Panc1 (cell line): ENCODE data around the gene SLC35E2B. TPM values are rescaled to one million over a fixed set of nuclear protein-coding genes. Genes with fewer than 3 reads are reported as not detected.

Source experiments
- ATAC-seq: fragments of 200-7000 bp; cut with Tn5 transposase; 2 replicates; pipeline ENCODE4 v1.9.1; 2020; ENCODE audit warnings: mild to moderate bottlenecking, moderate library complexity
- BruUV-seq: library from RNA; stranded (reverse); fragments of 400-500 nt; replicated peaks from 2 replicates; lab custom pipeline; 2021; lab: Mats Ljungman, UMichigan
- CTCF ChIA-PET: fragments of 300-600 bp; sonication (Branson Sonifier 250); formaldehyde crosslinking; loops from one replicate; lab custom pipeline; 2022; ENCODE audit warnings: antibody characterized with exemption; lab: Charles Lee
- POLR2A ChIA-PET: fragments of 300-600 bp; sonication (Branson Sonifier 250); formaldehyde crosslinking; loops from one replicate; lab custom pipeline; 2022; ENCODE audit warnings: antibody characterized with exemption; lab: Charles Lee
- DNase-seq: peaks from one replicate; pipeline ENCODE4 v3.0.0-alpha.2; 2010; ENCODE audit warnings: low read depth, low spot score
- H3K27ac ChIP-seq: 2 replicates; pipeline ENCODE4 v1.5.1; 2011; ENCODE audit warnings: mild to moderate bottlenecking, low read length, inconsistent platforms
- H3K27me3 ChIP-seq: fragments of 200-500 bp; sonication (Bioruptor generic); 2 replicates; pipeline ENCODE4 v1.6.0; 2014; ENCODE audit warnings: low read length, inconsistent platforms; ENCODE audit not compliant: control insufficient read depth, insufficient read depth
- H3K36me3 ChIP-seq: fragments of 200-500 bp; sonication (Bioruptor generic); 2 replicates; pipeline ENCODE4 v1.5.1; 2014; ENCODE audit warnings: inconsistent platforms, mild to moderate bottlenecking, low read length, moderate library complexity; ENCODE audit not compliant: control insufficient read depth, insufficient read depth
- H3K4me1 ChIP-seq: 2 replicates; pipeline ENCODE4 v1.5.1; 2011; ENCODE audit warnings: inconsistent platforms, mild to moderate bottlenecking, low read length, moderate library complexity; ENCODE audit not compliant: control insufficient read depth, insufficient read depth
- H3K4me3 ChIP-seq, 2 experiments: 2 replicates each; pipeline ENCODE4 v1.5.1; 2011 to 2012; ENCODE audit warnings: low read depth in 2 of 2, low read length in 2 of 2, mild to moderate bottlenecking in 2 of 2, inconsistent platforms in 1 of 2, moderate library complexity in 1 of 2
- H3K9me3 ChIP-seq: fragments of 200-500 bp; sonication (Bioruptor generic); 2 replicates; pipeline ENCODE4 v1.5.1; 2014; ENCODE audit warnings: low read depth, mild to moderate bottlenecking, inconsistent platforms, low read length, moderate library complexity; ENCODE audit not compliant: control insufficient read depth, insufficient read depth
- POLR2AphosphoS5 ChIP-seq: IDR thresholded peaks from 2 replicates; pipeline ENCODE4 v1.6.1; 2012; ENCODE audit warnings: mild to moderate bottlenecking, low read depth, low read length, moderate library complexity
- SIN3A ChIP-seq: IDR thresholded peaks from 2 replicates; pipeline ENCODE4 v1.6.1; 2012; ENCODE audit warnings: low read depth, mild to moderate bottlenecking, low read length, moderate library complexity, borderline replicate concordance; ENCODE audit not compliant: insufficient read depth
- TCF7L2 ChIP-seq: IDR thresholded peaks from 2 replicates; pipeline ENCODE4 v1.6.1; 2011; ENCODE audit warnings: mild to moderate bottlenecking, low read depth, low read length, inconsistent platforms
- in situ Hi-C: cut with HindIII; loops from 2 replicates; pipeline ENCODE4 v1.10.0; 2016; ENCODE audit warnings: low sequenced_read_pairs, low pct_unique_long_range_greater_than_20kb
- intact Hi-C: fragments of 100-400 bp; cut with micrococcal nuclease; formaldehyde crosslinking; loops from one replicate; pipeline ENCODE4 v1.10.0; 2022; ENCODE audit not compliant: unreplicated experiment
- total RNA-seq: library from RNA; stranded (reverse); gene quantifications from one replicate; pipeline ENCODE4 v1.2.1, GENCODE V29; 2021; ENCODE audit not compliant: unreplicated experiment
- TF ChIP-seq, protein P1 (sequence below): fragments of 450-650 bp; IDR thresholded peaks from 2 replicates; pipeline ENCODE4 v1.5.1; 2017; ENCODE audit warnings: mild to moderate bottlenecking
- TF ChIP-seq, protein P2 (sequence below), 2 experiments: IDR thresholded peaks; 2 replicates each; pipeline ENCODE4 v1.6.1; 2011 to 2012; ENCODE audit warnings: low read depth in 2 of 2, control low read depth in 1 of 2, low read length in 1 of 2, mild to moderate bottlenecking in 1 of 2, moderate library complexity in 1 of 2; ENCODE audit not compliant: insufficient read depth in 1 of 2

SLC35E2B gene
- total RNA-seq, 1 experiment from 2014 or later = 75.7 TPM

GRCh38 chr1:1624443-1625403 lies 67.9 kb downstream of the SLC35E2B start:
- intact Hi-C loops (no loop called here), in situ Hi-C loops (no loop called here)
- Histone ChIP-seq H3K4me1 (no peaks in the 10 kb centered on the region), H3K27ac (no peak overlapping the region), H3K4me3 (no peak overlapping the region), H3K36me3 (no peaks in the 10 kb centered on the region), H3K9me3 (no peaks in the 10 kb centered on the region), H3K27me3 (no peaks in the 10 kb centered on the region)
- no peak for TF ChIP-seq POLR2AphosphoS5
- no peak for TF ChIP-seq SIN3A
- no peak for TF ChIP-seq TCF7L2
- TF ChIP-seq, protein P1, sequence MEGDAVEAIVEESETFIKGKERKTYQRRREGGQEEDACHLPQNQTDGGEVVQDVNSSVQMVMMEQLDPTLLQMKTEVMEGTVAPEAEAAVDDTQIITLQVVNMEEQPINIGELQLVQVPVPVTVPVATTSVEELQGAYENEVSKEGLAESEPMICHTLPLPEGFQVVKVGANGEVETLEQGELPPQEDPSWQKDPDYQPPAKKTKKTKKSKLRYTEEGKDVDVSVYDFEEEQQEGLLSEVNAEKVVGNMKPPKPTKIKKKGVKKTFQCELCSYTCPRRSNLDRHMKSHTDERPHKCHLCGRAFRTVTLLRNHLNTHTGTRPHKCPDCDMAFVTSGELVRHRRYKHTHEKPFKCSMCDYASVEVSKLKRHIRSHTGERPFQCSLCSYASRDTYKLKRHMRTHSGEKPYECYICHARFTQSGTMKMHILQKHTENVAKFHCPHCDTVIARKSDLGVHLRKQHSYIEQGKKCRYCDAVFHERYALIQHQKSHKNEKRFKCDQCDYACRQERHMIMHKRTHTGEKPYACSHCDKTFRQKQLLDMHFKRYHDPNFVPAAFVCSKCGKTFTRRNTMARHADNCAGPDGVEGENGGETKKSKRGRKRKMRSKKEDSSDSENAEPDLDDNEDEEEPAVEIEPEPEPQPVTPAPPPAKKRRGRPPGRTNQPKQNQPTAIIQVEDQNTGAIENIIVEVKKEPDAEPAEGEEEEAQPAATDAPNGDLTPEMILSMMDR = no peak
- TF ChIP-seq, protein P2, sequence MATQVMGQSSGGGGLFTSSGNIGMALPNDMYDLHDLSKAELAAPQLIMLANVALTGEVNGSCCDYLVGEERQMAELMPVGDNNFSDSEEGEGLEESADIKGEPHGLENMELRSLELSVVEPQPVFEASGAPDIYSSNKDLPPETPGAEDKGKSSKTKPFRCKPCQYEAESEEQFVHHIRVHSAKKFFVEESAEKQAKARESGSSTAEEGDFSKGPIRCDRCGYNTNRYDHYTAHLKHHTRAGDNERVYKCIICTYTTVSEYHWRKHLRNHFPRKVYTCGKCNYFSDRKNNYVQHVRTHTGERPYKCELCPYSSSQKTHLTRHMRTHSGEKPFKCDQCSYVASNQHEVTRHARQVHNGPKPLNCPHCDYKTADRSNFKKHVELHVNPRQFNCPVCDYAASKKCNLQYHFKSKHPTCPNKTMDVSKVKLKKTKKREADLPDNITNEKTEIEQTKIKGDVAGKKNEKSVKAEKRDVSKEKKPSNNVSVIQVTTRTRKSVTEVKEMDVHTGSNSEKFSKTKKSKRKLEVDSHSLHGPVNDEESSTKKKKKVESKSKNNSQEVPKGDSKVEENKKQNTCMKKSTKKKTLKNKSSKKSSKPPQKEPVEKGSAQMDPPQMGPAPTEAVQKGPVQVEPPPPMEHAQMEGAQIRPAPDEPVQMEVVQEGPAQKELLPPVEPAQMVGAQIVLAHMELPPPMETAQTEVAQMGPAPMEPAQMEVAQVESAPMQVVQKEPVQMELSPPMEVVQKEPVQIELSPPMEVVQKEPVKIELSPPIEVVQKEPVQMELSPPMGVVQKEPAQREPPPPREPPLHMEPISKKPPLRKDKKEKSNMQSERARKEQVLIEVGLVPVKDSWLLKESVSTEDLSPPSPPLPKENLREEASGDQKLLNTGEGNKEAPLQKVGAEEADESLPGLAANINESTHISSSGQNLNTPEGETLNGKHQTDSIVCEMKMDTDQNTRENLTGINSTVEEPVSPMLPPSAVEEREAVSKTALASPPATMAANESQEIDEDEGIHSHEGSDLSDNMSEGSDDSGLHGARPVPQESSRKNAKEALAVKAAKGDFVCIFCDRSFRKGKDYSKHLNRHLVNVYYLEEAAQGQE (IDR thresholded peaks at IDR 0.05; ENCODE audit: insufficient read depth in 1 of 2, low read depth in 2 of 2, low read length in 1 of 2) = no peak
- no TSS peak for BruUV-seq
- POLR2A ChIA-PET = no interaction called here
- no peak for ATAC-seq
- CTCF ChIA-PET = no interaction called here
- no peak for DNase-seq

DNA sequence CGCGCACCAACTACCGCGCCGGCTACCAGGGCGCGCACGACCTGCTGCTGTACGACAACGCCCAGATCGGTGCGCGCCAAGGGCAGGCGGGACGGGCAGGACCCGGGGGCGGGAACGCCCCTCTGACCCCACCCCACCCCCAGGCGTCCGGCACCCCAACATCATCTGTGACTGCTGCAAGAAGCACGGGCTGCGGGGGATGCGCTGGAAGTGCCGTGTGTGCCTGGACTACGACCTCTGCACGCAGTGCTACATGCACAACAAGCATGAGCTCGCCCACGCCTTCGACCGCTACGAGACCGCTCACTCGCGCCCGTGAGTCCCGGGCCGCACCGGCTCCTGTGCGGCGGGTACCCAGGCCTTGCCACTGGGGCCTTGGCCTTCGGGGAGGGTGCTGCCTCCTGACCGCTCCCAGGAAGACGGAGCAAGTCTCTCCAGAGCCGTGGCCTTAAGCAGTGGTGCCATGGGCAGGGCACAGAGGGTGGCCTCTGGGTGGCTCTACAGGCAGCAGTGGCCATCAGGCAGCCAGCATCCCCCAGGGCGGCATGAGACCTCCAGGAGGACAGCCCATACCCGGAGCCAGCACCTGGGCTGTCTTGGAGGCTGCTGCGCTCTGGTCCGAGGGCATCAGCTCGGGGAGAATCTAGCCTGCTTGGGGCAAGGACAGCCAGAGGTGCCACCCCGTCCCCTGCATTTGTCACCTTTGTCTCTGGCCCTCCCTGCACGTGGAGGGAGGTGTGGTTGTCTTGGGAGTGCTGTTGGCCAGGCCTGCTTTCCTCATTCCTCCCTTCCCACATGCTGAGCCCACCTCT lies 68.8 kb downstream of the SLC35E2B start:
- H3K27me3 ChIP-seq = no peaks in the 10 kb centered on the region
- H3K4me3 ChIP-seq = no peak overlapping the region
- POLR2A ChIA-PET = no interaction called here
- CTCF ChIA-PET = no interaction called here
- intact Hi-C loops = no loop called here
- TF ChIP-seq POLR2AphosphoS5 (no peak), SIN3A (no peak), TCF7L2 (no peak)
- TF ChIP-seq, protein P1 = no peak
- TF ChIP-seq, protein P2 (IDR thresholded peaks at IDR 0.05; ENCODE audit: insufficient read depth in 1 of 2, low read depth in 2 of 2, low read length in 1 of 2) = no peak
- no peaks in the 10 kb centered on the region for H3K4me1 ChIP-seq
- in situ Hi-C loops = no loop called here
- ATAC-seq (no peak), DNase-seq (no peak)
- H3K9me3 ChIP-seq = no peaks in the 10 kb centered on the region
- no TSS peak for BruUV-seq
- no peaks in the 10 kb centered on the region for H3K36me3 ChIP-seq
- H3K27ac ChIP-seq = no peak overlapping the region
